Measurements from ENCODE around the gene GLIPR2.
"Not testable (repeated sequence)": the region's sequence is repeated elsewhere in the genome, so short reads cannot be mapped to it uniquely, and the experiment has no call there.

GLIPR2 gene

GRCh38 chr9:36136272-36136893 lies at the start of gene GLIPR2:
GLIPR2 (plus strand) TSS chr9:36136733; CDS start chr9:36136779, 46 bp downstream.
- DNase-seq, result peak; percentile 65

DNA sequence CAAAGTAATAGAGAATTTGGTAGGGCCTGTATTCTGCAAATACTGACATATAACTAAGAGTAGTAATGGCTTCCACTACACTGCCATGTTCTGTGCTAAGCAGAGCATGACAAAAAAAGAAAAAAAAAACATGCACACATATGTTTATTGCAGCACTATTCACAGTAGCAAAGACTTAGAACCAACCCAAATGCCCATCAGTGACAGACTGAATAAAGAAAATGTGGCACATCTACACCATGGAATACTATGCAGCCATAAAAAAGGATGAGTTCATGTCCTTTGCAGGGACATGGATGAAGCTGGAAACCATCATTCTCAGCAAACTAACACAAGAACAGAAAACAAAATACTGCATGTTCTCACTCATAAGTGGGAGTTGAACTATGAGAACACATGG lies 49.5 kb upstream of the GLIPR2 start:
- DNase-seq, result not testable (repeated sequence)

DNA sequence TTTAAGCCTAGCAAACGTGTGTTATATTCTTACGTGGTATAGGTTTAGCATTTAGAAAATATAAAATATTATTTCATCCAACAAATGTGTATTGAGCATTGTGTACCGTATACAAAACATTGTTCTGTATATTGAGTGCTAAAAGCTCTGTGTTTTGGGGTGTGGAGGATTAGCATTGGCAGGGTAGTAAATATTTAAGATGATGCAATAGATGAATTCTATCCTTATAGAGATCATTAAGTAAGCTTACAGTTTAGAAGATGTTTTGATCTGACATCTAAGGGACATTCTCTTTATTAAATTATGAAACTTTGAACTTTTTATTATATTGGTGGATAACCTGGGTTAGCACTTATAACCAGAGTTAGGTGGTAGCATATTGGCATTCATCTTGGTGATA lies 48.5 kb upstream of the GLIPR2 start:
- no peak for DNase-seq

DNA sequence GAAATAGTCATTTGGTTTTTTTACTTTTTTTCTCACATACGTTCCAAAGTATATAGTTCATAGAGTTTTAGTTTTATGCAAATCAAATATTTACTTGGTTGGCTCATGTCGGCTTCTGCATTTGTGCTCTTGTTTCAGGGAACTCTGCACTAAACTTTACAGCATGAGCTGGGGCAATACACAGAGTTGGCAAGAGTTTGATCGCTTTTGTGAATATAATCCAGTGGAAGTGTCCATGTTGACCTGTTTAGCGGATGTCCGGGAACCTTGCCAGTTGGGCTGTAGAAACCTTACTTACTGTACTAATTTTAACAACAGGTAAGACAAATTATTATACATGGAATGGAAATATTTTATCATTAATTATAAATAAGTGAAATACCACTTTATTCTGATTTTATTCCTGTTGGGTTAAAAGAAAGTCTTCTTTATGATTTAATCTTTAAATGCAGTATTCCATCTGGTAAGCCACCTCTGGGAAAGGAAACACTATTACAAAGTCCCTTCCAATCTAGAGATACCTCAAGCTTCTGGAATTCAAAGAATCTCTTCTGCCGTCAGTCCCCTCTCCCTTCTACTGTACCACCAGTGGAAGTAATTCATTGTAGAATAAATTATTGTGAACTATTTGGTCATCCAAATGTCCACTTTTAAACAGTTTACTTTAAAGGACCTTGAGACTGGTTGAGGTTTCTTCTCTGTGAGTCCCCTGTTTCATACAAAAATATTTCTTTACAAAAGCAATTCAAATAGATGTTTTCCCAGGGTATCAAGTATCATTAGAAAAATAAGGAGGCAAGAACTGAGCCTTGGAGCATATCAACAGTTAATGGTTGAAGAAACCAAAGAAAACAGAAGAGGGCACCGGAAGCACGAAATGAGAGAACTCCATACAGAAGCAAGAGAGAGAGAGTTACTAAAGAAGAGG lies 45.2 kb upstream of the GLIPR2 start:
- DNase-seq, result no peak

GRCh38 chr9:36092014-36092413 lies 44.5 kb upstream of the GLIPR2 start:
- no peak for DNase-seq

DNA sequence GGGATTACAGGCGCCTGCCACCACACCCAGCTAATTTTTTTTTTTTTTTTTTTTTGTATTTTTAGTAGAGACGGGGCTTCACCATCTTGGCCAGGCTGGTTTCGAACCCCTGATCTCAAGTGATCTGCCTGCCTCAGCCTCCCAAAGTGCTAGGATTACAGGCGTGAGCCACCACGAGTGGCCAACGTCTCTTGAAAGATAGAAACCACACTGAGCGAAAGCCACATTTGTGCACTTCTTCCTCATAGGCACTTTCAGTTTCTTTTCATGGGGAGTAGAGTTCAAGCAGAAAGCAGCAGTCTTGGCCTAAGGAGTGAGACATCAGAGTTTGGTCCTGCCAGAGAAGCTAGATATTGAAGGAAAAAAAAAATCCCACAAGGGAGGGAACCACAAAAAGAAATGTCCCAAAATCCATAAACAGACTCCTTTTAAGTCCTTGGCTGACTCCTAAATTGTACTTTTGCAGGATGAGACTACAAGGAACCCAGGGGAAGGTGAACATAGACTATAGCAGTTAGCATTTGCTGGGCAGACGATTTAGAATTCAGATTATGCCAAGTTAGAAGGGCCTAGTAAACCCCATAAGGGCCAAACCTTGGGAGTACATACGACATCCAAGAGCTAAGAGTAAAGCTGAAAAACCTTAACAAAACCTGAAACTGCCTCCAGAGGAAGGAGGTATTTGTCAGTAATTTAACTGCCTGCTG lies 43.9 kb upstream of the GLIPR2 start:
- peak; percentile 9 for DNase-seq

DNA sequence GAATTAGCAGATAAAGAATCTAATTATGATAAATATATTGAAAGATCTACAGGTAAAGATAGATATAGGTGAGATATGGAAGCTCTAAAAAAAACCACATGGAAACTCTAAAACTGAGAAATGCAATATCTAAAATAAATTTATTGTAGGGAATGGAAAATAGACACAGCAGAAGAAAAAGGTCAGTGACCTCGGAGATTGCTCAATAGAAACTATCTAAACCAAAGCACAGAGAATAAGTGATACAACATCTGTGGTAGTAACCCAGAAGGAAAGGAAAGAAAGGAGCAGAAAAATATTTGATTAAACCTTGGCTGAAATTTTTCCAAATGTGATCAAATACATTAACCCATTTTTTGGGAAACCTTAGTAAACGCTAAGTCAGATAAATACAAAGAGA lies 43.1 kb upstream of the GLIPR2 start:
- DNase-seq, result no peak

DNA sequence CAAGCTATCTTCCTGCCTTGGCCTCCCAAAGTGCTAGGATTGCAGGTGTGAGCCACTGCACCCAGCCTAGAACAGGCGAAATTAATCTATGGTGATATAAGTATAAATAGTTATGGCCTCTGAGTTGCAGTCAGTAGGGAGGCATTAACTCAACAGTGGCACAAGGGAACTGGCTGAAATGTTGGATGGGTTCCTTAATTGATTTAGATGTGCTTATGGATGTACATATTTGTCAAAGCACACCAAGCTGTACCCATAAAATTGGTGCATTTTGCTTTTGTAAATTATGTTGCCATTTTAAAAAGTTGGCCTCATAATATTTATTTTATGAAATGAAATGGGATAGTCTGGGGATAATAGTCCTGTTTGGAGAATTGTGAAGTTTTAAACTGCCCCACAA lies 36.8 kb upstream of the GLIPR2 start:
- no peak for DNase-seq

DNA sequence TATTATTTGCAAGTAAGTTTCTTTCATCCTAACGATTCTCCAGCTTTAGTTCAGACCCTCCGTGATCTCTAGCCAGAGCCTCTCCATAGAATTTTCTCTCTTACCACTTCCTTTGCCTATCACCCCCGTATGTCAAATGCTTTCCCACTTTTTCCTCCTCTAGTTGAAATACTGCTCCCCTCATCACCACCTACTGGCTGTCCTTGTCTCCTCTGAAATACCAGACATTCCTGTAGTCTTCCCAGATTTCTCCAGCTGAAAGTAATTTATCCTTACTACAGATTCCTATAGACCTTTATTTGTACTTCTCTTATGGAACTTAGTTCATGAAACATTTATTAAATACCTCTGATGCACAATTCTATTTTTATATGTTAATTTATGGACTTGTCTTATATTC lies 36.0 kb upstream of the GLIPR2 start:
- DNase-seq, result no peak

DNA sequence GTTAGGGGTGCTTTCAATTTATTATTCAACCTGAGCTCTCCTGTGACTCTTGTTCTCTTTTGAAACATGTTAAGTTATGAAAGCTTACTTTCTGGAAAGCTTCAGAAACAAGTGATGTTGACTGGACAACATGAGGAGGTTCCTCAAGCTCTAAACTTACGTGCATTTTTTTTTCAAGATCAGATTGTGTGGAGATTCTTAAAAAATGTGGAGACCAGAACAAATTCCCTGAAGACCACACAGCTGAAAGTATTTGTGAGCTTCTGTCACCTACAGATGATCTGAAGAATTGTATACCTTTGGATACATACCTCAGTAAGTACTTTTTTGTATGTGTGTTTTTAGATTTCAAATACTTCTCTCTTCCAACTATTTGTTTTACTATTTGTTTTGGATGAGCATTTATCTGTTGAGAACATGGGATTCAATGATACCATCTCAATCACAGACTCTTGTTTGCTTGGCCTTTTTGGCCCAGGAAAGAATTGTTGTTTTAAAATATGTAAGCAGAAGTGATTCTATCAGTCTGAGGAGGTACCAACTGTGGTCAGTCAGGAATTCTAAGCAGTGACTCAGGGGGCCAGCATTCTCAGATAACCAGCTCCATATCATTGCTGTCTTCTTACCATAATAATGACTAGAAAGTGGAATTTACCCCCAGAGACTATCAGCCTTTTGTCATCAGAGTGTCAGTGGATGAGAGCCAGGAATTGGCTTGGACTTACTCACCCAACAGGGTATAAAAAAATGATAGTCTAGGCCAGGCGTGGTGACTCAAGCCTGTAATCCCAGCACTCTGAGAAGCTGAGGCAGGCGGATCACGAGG lies 34.4 kb upstream of the GLIPR2 start:
- no peak for DNase-seq

- peak; percentile 83 for DNase-seq
Measured at GRCh38 chr9:36102742-36103495, 33.6 kb upstream of the GLIPR2 start.

DNA sequence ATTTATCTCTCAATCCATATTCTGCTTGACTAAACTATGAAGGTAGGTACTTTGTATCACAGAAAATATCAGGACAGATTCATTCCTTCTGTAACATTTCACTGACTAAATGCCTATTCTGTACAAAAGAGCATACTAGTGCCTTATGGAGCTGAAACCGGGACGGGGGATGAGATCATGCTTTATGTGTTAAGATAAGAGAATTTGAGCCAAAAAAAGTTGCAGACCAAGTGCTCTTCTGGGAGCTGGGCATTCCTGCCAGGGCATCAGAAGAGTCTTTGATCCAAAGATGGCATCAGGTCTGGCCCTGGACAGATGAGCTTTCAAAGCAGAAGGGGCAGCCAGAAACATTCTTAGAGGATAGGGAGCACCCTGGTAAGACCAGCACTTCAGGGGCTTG lies 27.5 kb upstream of the GLIPR2 start:
- no peak for DNase-seq

DNA sequence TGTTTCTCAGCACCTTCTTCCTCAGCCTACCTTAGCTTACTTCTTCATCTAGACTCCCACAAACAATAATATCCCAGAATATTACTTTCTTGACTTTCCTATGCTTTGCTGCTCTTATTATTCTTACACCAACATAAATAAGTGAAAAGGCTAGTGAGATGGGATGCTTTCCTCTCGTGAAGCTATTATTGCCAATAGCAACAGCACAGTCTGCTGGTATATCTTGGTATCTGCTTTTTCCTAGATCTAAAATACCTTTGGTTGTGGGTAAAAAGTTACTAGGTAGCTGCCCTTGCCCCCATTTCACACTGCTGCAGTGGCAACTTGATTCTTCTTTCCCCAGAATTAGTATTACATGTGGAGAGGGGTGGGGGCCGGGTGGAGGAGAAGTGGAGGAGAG lies 26.1 kb upstream of the GLIPR2 start:
- no peak for DNase-seq

- no peak for DNase-seq
Measured at GRCh38 chr9:36112516-36112915, 24.0 kb upstream of the GLIPR2 start.

DNA sequence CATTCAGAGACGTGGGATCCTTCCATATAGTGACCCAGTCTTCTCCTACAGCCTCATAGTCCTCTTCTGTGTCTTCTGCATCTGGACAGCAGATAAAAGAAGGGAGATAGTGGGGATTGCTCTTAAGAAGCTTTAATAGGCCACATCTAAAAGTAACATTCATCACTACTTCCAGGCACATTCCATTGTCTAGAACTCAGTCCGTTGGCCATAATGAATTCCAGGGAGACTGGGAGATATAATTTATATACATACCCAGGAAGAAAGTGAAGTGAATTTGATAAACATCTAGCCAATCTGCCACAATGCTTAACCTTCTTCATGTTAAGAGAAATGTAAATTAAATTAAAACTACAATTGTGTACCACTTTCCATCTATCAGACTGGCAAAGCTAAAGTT lies 22.5 kb upstream of the GLIPR2 start:
- DNase-seq, result no peak

DNA sequence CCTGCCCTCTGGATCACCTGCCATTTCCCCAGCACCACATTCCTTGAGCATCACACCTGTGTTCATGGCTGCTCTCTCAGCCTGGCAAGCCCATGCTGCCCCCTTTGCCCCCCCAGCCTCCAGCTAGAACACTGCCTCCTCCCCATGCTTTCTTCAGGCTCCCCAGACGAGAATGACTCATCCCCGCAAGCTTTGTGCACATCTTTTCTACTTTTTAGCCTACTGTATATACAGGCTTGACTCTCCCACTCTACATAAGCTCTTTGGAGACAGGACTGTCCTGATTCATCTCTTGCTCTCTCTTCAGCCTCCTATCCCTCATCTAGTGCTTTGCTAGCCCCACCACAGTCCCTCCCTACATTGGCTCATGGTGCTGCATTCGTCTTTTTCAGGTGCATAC lies 19.9 kb upstream of the GLIPR2 start:
- no peak for DNase-seq

DNA sequence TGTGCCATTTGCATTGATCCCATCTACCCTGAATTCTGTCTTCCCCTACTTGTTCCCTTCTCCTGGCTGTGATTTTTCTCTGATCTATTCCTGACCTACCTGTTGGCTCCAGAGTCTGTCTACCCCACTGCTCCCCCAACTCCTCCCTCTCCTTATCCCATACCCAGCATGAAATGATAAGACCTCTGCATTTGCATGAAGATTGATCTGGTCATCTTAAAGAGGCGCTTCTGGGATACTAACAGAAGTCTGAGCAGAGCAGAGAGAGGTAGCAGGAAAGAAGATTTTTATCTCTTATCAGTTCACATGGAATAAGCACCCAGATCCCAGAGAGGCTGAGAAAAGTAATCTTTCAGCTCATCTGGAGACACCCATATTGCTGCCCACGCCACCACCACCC lies 18.3 kb upstream of the GLIPR2 start:
- no peak for DNase-seq

GRCh38 chr9:36118706-36119105 lies 17.8 kb upstream of the GLIPR2 start:
- DNase-seq, result no peak

DNA sequence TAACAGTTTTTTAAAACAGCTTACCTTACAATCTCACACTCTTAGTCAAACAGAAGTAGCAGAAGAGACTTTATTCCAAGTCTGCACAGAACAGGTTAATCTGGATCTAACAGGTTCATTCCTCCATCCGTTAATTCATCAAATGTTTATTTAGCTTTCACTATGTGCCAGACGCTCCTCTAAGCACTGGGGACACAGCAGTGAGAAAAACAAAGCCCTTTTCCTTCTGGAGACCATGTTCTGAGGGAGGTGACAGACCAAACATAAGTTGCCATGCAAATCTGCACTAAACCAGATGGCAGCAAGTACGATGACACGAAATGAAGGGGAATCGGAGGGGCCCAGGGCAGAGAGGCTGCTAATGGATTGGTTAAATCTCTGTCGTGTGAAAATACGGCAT lies 17.1 kb upstream of the GLIPR2 start:
- no peak for DNase-seq

DNA sequence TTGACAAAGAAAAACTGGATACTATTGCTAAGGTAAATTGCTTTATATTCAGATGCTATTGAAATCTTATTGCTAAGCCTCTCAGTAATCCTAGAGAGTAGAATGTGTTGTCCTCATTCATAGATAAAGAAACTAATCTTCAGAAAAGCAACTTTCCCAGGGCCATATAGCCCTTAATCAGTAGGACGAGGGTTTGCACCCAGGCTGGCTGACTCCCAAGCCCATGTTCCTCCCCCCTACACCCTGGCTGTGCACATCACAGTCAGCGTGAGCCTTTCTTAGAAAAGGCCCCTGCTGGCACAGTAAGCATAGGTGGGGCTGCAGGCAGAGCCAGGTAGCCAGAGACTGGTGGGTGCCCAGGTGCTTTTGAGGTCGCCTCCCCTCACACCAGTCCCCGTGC lies 15.8 kb upstream of the GLIPR2 start:
- no peak for DNase-seq

DNA sequence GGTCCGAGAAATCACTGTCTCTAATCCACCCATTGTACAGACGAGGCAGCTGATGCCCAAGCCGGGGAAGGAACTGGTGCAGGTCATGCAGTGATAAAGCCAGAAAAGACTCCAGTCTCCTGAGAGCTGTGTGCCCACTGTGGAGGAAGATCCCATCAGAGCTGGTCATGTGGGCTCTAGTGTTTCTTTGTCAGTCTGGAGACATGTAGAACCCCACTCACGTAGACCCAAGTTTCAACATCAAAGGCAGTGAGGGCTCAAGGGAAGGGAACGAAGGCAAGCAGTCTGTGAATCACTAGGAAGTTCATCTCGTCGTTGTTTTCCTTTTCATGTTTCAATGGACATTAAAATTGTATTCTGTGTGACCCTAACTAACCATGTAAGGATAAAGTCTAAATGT lies 14.6 kb upstream of the GLIPR2 start:
- DNase-seq, result no peak

DNA sequence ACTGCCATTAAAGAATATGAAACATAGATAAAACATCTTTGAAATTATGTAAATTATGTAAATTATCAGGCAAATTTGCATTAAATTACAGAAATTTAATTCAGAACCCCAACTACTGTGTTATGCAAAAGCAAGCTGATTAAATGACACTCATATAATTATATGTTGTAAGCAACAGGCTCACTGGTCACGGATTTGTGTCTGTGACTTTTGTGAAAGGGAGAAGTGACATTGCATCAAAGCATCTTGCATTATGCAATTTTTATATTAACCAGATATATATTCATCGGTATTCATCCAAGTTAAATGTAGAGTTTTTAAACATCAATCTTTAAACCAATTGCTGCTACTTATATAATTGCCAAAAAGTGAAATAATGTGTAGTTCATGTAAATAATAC lies 13.0 kb upstream of the GLIPR2 start:
- DNase-seq, result no peak

Measured in activated T-cell treated with anti-CD3 and anti-CD28 coated beads for 4 hours (primary cell).